HG02970 (cell line): Measurements from ENCODE around the gene AMTN.

Source experiments
- ATAC-seq: cut with Tn5 transposase; IDR thresholded peaks from one replicate; pipeline ENCODE4 v1.9.1; 2021; ENCODE audit warnings: mild to moderate bottlenecking, moderate library complexity, moderate number of reproducible peaks; ENCODE audit not compliant: unreplicated experiment, low FRiP score

The AMTN gene

DNA sequence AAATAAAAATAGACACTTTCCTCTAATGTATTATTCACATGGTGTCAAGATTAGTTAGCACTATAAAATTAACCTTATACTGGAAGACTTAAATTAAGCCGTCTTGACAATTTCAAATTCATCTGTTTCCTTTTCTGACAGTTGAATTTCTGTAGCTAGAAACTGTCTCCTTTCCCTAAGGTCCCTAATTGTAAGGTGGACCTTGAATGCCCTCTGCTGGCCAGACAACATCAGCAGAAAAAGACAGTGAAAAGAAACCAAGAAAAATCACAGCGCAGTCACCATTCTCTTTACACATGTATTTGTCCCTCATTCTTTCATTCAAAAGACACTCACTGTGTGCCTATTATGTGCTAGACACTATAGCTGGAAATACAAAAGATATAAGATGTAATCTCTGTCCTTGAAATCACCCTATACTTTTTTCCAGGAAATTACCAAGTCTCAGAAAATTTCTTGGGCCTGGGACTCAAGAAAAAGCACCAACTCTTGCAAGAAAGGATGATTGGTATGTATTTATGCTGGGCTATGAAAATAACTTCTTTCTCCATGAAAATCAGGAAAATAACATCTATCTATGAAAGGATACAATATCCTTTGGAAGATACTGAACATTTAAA, 41.0 kb downstream of the AMTN start:
- no peak for ATAC-seq

DNA sequence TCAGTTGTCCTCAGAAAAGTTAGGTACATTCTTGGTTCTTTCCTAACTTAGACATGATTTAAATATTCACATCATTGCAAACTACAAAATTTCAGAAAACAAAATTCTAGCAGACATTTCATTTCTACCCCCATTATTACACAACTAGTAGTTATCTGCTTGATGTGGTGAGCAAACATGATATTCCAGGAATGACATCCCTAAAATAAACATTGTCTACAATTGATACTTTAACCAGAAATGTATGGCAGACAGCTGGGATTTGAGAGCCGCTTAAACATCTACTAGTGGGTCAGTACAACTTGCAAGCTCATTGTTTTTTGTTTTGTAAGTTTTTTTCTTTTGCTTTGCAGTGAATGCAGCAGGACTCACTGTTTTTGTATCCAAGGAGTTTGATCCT, 41.6 kb downstream of the AMTN start:
- no peak for ATAC-seq

DNA sequence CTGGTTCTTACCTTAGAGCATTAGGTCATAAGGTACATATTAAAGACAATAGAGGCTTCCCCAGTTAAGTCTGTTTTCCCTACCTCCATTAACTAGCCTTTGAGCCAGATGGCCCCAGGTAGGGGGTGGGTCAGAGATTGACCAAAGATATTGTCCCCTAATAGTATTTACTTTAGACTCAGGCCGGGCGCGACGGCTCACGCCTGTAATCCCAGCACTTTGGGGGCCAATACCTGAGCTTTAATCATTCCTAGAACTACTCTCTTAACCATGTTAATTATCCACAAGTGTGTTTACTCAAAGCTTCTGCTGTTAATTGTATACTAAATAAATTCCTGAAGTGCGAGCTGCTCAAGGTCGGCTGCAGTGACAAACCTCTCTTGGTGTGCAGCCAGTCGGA, 45.7 kb downstream of the AMTN start:
- ATAC-seq: no peak

DNA sequence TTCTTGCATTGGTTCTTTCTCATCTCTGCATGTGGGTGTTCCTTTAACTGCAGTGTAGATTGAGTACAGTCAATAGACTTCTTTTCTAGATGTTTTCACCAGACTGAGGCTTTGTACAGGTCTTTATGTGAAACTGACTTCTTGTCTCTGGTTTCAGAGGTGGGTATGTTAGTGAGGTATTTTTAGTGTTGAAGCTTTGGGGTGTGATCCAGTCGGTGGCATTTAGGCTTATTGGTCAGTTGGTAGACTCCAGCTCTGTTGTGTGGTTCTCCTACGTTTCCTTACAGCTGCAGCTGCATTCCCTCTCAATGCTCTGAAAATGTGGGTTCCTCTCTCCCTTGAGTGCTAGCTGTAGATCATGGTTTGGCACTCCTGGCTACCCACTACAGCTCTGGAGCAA, 52.4 kb downstream of the AMTN start:
- ATAC-seq: no peak

DNA sequence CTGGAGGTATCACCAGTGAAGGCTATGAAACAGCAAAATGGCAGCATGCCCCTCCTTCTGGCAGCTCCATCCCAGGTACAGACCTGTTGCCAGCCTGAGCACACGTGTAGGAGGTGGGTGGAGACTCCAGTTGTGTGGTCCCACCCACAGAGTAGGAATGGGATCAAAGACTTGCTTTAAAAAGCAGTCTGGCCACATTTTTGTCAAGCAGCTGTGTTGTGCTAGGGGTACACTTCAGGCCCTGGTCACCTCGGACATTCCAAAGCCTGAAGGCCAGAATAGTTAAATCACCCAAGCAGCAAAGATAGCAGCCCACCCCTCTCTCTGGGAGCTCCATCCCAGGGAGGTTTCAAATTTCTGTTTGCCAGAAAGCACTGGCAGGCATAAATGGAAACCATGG, 53.4 kb downstream of the AMTN start:
- ATAC-seq: no peak

DNA sequence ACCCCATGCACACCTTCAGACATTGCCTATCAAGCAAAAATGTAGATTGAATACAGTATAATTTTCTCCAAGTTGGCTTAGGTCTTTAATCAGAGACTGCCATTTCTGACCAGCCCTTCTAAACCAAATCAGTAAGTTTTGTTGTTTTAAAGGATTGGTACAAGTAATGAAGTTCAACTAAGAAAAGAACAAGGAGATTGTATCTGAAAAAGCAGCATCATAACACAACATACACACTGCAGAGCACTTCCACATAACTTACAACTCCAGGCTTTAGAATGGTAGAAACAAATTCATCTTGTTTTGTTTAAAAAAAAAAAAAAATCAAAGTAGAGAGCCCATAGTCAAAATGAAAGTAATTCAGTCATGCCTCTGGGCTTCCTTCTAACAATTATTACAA, 57.6 kb downstream of the AMTN start:
- ATAC-seq: no peak

DNA sequence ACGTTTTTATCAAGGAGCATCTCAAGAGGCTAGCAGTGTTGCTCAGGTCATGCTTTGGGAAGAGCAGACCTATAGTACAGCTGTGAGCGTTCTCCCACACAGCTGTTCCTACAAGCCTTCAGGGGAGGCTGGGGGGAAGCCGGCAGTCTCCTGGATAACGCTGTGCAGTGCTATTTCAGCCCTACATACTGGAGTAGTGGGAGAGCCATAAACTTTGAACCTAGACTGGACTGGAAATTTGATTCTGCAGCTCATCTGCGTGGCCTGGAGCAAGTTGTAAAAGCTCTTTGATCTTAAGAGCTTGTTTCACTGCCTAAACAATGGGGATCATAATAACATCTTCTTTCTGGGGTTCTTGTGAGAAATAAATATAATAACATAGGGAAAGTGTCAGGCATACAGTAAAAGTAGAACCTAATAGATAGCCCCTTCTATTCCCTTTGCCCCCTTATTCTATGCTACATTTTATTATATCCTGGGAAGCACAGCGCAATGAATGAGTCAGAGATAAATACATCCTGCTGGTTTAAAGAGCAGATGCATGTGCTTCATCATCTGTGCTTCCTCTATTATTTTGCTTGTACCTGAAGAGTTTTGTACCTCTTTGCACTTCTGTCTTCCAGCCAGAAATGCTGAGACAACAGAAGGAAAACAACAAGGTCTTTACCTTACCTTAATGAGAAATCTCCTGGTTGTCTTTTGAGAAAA, 59.0 kb downstream of the AMTN start:
- ATAC-seq: no peak

DNA sequence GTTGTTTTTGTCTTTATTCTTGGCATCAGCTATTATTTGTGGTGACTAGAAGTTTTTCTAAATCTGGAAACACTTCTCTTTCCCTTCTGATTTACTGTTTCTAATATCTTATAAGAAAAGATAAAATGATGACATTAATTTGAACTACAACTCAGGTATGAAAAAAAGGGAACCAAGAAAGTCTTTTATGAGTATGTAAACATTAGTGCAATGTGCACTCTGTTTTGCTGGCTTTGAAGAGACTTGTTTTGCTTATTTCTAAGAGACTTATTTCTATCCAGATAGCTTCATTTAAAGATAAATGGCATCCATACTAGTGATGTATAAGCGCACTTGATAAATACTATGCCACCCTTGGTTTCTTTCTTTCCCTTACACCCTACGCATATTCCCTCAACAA, 63.6 kb downstream of the AMTN start:
- no peak for ATAC-seq
